ES-I3 (cell line): ENCODE results near the gene PLEKHG4B.

Experiments
- H3K36me3 ChIP-seq: 2 replicates; pipeline ENCODE4 v1.6.1; 2013; ENCODE audit warnings: mild to moderate bottlenecking, low read length, control low read depth, moderate library complexity; ENCODE audit not compliant: insufficient read depth
- H3K4me1 ChIP-seq: 2 replicates; pipeline ENCODE4 v1.6.1; 2013; ENCODE audit warnings: mild to moderate bottlenecking, control low read depth, low read length; ENCODE audit not compliant: insufficient read depth
- H3K9ac ChIP-seq: 2 replicates; pipeline ENCODE4 v1.6.1; 2013; ENCODE audit warnings: low read depth, mild to moderate bottlenecking, low read length, moderate library complexity
- H3K9me3 ChIP-seq: 2 replicates; pipeline ENCODE4 v1.6.1; 2013; ENCODE audit warnings: mild to moderate bottlenecking, low read length, moderate library complexity; ENCODE audit not compliant: control insufficient read depth, insufficient read depth

PLEKHG4B gene

DNA sequence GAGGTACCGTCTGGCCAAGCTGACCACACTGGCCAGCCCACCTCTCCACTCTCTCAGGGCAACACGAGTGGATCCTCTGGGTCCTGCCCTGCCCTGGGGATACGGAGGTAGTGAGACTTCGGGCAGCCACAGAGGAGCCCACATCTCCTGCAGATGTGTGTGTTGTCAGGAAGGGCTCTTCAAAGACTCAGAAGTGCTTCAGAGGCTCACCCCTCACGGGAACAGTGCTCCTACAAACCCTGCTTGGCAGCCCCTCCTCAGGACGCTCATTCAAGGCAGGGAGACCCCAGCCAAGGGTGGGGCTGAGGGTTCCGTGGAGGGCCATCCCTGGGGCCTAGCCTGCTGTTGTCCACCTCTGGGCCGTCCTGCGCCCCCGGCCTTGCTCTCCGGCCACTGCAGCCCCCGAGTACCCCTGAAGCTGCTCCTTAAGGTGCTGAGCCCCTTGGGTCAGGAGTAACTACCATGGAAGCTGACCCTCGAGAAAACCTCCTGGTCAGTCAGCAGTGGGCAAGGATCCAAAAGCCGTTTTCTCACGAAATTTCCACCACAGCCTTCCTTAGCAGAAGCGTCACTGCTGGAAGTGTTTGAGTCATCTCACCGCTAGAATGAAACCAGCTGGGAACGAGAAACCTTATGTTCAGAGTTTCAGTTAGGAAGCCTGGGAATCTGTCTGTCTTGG lies 76.2 kb downstream of the PLEKHG4B start:
- no peaks in the 10 kb centered on the region for H3K4me1 ChIP-seq
- no peaks in the 10 kb centered on the region for H3K9me3 ChIP-seq
- H3K9ac ChIP-seq = no peak overlapping the region
- H3K36me3 ChIP-seq = no peaks in the 10 kb centered on the region

DNA sequence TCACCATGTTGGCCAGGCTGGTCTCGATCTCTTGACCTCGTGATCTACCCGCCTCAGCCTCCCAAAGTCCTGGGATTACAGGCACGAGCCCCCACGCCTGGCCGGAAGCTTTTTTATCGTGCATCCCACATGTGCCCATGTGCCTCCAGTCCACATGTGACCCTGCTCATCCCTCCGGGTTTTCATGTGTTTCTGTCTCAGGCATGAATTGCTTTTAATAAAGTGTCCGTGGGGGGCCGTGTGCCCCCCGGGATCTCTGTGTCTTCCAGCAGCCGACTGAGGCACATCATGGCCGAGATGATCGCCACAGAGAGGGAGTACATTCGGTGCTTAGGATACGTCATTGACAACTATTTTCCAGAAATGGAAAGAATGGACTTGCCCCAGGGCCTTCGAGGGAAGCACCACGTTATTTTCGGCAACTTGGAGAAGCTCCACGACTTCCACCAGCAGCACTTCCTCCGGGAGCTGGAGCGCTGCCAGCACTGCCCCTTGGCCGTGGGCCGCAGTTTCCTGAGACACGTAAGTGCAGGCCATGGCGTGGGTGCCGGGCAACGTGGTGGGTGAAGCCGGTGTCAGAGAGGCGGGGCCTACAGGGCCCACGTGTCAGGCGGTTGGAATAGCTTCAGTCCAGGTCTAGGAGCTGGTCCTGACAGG lies 77.2 kb downstream of the PLEKHG4B start:
- no peaks in the 10 kb centered on the region for H3K36me3 ChIP-seq
- no peaks in the 10 kb centered on the region for H3K4me1 ChIP-seq
- no peak overlapping the region for H3K9ac ChIP-seq
- H3K9me3 ChIP-seq = no peaks in the 10 kb centered on the region

DNA sequence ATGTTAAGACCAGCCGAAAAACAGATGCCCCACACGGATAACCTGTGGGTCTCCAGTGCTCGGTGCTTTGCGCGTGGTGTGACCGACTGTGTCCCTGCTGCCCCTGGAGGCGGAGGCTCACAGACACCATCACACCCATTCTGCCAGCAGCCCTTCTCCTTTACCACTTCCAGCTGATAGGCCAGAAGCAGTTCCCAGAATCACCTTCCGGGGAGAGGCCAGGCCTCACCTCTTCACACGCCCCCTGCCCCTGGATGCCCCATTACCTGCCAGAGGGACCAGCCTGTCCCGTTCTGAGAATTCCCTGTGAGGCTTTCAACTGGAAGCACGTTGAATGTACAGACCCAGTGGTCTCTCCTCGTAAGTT lies 77.7 kb downstream of the PLEKHG4B start:
- Histone ChIP-seq H3K9ac (no peak overlapping the region), H3K4me1 (no peaks in the 10 kb centered on the region), H3K9me3 (no peaks in the 10 kb centered on the region), H3K36me3 (no peaks in the 10 kb centered on the region)

DNA sequence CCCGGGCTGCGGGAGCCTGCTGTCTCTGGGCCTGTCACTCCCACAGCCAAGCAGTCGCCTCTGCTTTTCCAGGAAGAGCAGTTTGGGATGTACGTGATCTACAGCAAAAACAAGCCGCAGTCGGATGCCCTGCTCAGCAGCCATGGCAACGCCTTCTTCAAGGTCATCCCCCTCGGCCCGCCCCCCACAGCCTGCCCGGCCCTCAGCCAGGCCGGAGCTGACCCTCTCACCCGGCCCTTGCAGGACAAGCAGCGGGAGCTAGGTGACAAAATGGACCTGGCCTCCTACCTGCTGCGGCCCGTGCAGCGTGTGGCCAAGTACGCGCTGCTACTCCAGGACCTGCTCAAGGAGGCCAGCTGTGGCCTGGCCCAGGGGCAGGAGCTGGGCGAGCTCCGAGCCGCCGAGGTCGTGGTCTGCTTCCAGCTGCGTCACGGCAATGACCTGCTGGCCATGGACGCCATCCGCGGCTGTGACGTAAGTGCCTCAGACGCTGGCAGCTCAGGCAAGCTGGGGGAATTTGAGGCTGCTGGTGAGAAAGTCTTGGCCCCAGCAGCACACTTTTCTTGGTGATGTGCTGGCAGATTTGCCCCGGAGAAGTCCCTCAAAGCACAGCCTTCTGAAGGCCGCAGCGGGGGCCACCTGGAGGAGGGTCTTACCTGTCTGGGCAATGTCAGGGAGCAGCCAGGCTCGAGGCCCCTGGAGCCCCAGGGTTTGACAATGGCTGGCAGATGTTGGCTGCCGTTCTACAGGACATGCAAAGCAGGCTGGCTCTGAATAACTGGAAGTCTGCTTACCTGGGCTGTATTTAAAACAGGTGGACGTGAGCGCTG lies 79.2 kb downstream of the PLEKHG4B start:
- Histone ChIP-seq H3K9me3 (no peaks in the 10 kb centered on the region), H3K36me3 (no peaks in the 10 kb centered on the region), H3K4me1 (peaks cover 1% of the 10 kb centered on the region; the same call in 1 of the 2 replicates), H3K9ac (no peak overlapping the region)

DNA sequence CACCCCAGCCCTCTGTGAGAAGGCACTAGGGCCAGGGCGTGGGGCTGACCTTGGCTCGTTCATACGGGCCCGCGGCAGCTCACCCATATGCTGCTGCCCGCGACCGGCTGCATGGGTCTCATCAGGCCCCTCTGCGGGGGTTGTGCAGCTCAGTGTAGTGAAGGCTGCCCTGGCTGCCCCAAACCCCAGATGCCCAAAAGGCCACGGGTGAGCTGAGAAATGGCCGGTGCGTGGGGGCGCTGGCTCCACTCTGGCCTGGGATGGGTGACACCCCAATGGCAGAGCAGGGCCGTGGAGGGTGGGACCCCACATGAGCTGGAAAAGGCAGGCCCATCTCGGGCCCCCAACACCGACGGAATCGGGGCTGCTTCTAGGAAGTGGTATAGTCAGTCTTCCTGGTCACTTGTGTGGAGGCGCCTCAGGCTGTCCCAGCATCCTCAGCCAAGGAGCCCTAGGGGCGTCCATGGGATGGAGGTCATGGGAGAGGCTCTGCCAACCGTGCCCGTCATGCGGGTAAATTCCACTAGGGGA lies 79.9 kb downstream of the PLEKHG4B start:
- no peak overlapping the region for H3K9ac ChIP-seq
- H3K4me1 ChIP-seq = peaks cover 3% of the 10 kb centered on the region; the same call in 1 of the 2 replicates
- H3K36me3 ChIP-seq = no peaks in the 10 kb centered on the region
- no peaks in the 10 kb centered on the region for H3K9me3 ChIP-seq

DNA sequence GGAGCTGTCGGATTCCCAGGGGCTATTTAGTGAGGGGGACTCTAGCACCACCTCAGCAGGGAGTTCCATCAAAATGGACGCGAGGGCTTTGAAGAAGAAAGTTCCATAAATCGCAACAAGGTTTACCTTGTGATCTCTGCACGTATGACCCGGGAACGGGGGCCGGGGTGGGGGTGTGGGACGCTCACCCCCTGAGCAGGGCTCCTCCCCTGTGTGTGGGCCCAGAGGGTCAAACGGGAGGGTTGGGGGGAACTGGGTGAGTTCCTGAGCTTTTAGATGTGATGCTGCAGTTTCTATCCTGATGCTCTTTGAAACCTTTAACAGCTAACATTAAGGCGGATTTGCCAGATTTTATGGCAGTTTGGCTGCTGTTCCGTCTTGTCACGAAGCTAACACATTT lies 80.5 kb downstream of the PLEKHG4B start:
- H3K4me1 ChIP-seq = peaks cover 3% of the 10 kb centered on the region; the same call in 1 of the 2 replicates
- H3K9me3 ChIP-seq = no peaks in the 10 kb centered on the region
- no peaks in the 10 kb centered on the region for H3K36me3 ChIP-seq
- H3K9ac ChIP-seq = no peak overlapping the region

DNA sequence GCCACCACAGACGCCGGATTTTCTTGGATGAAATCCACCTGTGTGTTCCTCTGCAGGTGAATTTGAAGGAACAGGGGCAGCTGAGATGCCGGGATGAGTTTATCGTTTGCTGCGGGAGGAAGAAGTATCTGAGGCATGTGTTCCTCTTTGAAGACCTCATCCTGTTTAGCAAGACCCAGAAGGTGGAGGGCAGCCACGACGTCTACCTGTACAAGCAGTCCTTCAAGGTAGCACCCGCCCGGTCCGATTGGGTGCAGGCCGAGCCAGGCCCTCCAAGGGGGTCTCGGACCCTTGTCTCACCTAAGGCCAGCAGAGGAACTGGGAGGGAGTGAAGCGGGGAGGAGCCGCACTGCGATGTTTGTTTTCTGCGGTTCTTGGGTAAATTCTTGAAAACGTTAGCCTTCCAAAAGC lies 80.9 kb downstream of the PLEKHG4B start:
- Histone ChIP-seq H3K9ac (no peak overlapping the region), H3K36me3 (no peaks in the 10 kb centered on the region), H3K4me1 (peaks cover 3% of the 10 kb centered on the region; the same call in 1 of the 2 replicates), H3K9me3 (no peaks in the 10 kb centered on the region)

DNA sequence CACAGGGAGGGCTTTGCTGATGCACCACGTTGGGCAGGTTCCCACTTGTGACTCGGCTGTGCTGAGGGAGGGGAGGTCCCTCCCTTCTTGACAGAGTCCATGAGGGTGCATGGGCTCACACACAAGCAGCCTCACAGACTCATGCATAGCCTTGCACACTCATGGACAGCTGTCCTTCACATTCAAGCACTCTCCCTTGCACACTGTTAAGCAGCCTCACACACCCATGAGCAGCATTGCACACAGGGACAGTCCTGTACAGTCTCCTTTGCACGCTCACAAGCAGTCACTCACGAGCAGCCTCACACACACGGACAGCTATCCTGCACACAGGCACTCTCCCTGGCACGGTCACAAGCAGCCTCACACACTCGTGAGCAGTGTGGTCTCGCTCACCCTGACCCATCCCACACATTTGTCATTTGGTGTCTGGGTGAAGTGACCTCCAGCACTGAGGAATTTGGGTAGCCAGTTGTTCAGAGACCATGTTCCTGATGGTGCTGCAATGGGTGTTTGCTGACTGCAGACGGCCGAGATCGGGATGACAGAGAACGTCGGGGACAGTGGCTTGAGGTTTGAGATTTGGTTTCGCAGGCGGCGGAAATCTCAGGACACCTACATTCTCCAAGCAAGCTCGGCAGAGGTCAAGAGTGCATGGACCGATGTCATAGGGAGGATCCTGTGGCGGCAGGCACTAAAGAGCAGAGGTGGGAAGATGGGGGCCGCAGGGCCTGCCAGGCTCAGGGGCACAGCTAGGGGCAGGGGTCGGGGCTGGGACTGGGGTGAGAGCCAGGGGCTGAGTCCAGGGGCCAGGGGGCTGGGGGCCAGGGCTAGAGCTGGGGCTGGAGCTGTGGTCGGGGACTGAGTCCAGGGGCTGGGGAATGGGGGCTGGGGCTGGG lies 81.7 kb downstream of the PLEKHG4B start:
- no peaks in the 10 kb centered on the region for H3K9me3 ChIP-seq
- no peak overlapping the region for H3K9ac ChIP-seq
- H3K4me1 ChIP-seq = peaks cover 3% of the 10 kb centered on the region; the same call in 1 of the 2 replicates
- no peaks in the 10 kb centered on the region for H3K36me3 ChIP-seq

DNA sequence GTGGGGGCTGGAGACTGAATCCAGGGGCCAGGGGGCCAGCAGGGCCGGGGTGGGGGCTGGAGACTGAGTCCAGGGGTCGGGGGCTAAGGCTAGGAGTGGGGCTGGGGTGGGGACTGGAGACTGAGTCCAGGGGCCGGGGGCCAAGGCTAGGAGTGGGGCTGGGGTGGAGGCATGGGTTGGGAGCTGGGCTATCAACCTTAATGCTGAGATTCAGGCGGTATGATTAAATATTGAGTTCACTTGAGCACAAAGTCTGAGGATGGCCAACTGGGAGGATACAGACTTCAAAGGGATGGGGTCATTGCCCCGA lies 82.3 kb downstream of the PLEKHG4B start:
- Histone ChIP-seq H3K9me3 (no peaks in the 10 kb centered on the region), H3K4me1 (peaks cover 3% of the 10 kb centered on the region; the same call in 1 of the 2 replicates), H3K9ac (no peak overlapping the region), H3K36me3 (no peaks in the 10 kb centered on the region)

DNA sequence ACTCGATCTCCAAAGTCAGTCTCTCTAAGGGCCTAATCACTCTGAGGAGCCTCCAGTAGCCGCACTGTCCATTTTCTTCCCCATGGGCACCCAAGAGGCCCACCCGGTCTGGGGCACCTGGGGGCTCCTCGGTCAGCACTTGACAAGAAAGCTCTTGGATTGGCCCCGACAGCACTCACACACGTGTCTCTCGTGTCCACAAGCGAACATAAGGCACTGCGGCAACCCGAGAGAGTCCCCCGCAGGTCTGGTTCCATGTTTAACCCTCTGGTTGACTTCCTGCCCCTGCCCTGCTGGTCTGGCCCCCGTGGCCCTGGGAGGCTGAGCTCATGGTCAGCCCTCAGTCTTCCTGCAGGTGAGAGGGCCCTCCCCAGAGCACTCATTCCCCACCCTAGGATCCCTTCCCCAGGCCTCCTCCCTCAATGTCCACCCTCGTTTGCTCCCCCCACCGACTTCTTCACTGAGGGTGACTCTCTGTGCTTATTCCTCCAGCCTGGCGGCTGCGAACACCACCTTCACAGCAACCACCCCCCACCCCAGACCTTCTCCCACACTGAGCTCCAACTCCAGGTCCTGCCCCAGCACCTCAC lies 83.0 kb downstream of the PLEKHG4B start:
- Histone ChIP-seq H3K36me3 (no peaks in the 10 kb centered on the region), H3K4me1 (peaks cover 3% of the 10 kb centered on the region; the same call in 1 of the 2 replicates), H3K9ac (no peak overlapping the region), H3K9me3 (no peaks in the 10 kb centered on the region)

DNA sequence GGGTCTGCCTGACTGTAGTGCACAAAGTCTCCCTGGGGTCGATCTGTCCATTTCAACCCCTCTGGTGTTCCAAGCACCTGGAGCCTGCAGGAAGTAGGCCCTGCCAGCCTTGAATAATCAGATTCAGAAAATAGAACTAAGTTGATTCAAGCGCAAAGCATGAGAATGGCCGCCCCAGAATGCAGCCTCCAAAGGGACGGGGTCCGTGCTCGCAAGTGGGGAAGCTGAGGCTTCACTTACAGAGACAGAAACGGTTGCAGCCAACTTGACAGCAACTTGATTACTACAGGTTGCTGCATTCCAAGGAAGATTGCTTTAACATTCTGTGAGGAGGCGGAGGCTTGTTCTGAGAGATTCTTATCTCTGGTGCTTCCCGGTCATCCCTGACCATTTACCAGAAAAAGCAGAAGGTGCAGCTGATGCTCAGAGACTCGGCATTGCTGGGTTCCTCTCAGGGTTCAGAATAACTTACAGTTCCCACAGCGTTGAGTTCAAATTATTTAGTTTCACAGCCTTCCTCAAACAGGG lies 84.4 kb downstream of the PLEKHG4B start:
- H3K36me3 ChIP-seq = no peaks in the 10 kb centered on the region
- H3K9ac ChIP-seq = no peak overlapping the region
- no peaks in the 10 kb centered on the region for H3K9me3 ChIP-seq
- peaks cover 3% of the 10 kb centered on the region; the same call in 1 of the 2 replicates for H3K4me1 ChIP-seq

DNA sequence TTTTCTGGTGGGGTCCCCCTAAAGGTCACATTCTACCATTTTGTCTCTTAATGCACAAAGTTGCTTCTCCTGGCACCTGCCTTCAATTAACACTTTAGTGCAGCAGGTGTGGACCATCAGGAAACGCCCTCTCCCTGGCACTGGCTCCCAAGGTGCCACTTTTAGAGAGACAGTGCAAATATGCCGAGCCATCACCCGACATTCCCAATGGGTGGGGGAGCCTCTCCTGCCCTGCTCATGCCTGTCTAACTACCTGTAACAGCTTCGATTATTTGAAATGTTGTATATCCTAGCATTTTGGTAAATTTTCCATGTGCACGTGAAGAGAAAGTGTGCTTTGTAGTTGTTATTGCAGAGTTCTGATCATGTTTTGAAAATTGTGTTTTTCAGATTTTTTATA lies 86.1 kb downstream of the PLEKHG4B start:
- Histone ChIP-seq H3K9ac (no peak overlapping the region), H3K9me3 (no peaks in the 10 kb centered on the region), H3K4me1 (peaks cover 3% of the 10 kb centered on the region; the same call in 1 of the 2 replicates), H3K36me3 (no peaks in the 10 kb centered on the region)

DNA sequence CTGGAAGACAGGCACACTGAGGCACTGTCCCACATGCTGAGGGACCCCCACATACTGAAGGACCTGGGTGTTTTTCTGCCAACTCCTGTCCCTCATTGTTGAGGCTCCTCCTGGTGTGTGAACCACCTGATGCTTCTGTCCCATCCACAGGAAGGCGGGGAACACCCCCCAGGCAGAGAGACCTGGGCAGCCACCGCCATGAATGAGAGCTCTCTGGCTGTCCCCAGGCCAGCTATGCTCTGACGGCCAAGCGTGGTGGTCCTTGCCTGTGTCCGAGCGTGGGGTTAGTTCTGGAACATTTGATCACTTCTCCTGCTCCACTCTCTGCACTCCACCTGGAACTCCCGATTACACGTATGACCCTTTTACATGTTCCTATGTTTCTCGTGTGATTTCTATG lies 87.4 kb downstream of the PLEKHG4B start:
- Histone ChIP-seq H3K36me3 (no peaks in the 10 kb centered on the region), H3K9ac (no peak overlapping the region), H3K9me3 (no peaks in the 10 kb centered on the region), H3K4me1 (peaks cover 3% of the 10 kb centered on the region; the same call in 1 of the 2 replicates)
